ENCODE measurements around the gene PNMA6E.

PNMA6E gene

GRCh38 chrX:153441981-153442380, 40.8 kb upstream of the PNMA6E start:
- Mint-ChIP-seq H3K27ac (no peak overlapping the region), H3K4me3 (no peak overlapping the region), H3K36me3 (no peaks in the 10 kb centered on the region)

DNA sequence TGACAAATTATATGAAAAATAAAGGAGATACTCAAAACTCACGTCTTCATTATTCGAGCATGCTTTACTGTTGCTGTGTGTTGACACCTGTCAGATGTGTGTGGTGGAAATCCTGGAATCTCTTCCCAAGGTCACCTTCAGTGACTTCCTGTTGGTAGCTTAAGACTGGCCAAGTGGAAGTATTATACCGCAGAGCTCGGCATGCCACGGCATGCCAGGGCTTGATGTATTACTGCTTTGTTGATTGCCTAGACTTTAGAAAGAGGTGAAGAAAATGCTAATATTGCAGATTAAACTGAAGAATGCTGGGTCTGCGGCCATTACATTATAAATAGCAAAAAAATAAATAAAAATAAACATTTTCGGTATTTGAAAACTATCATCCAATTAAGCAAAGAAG, 40.1 kb upstream of the PNMA6E start:
- Mint-ChIP-seq H3K9me3 (no peaks in the 10 kb centered on the region), H3K4me1 (no peaks in the 10 kb centered on the region), H3K4me3 (no peak overlapping the region), H3K27ac (no peak overlapping the region), H3K36me3 (no peaks in the 10 kb centered on the region)
- DNase-seq (ENCODE audit: low spot score in 2 of 2) (no peak), ATAC-seq (no peak)

More at GRCh38 chrX:153441981-153442380, 40.8 kb upstream of the PNMA6E start:
- DNase-seq (ENCODE audit: low spot score in 2 of 2), result no peak
- ATAC-seq, result no peak
- H3K9me3 Mint-ChIP-seq, result no peaks in the 10 kb centered on the region
- H3K4me1 Mint-ChIP-seq, result no peaks in the 10 kb centered on the region

GRCh38 chrX:153440556-153441135, 39.5 kb upstream of the PNMA6E start:
- Mint-ChIP-seq H3K36me3 (no peaks in the 10 kb centered on the region), H3K4me1 (no peaks in the 10 kb centered on the region), H3K27ac (no peak overlapping the region), H3K9me3 (no peaks in the 10 kb centered on the region), H3K4me3 (no peak overlapping the region)
- no peak for DNase-seq (ENCODE audit: low spot score in 2 of 2)
- ATAC-seq, result no peak

DNA sequence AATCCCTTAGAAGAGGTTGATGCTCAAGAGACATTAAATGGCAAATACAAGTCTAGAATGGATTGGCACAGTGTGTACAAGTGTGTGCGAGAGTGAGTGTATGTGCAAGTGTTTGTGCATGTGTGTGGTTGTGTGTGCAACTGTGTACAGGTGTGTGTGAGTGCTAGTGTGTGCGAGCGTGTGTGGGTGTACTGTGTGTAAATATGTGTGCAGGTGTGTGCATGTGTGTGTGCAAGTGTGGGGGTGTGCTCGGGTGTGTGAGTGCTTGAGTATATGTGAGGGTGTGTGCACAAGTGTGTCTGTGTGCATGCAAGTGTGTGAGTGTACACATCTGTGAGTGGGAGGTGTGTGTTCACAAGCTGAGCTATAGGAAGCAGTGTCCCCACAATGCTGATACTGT, 38.8 kb upstream of the PNMA6E start:
- no peak for DNase-seq (ENCODE audit: low spot score in 2 of 2)
- Mint-ChIP-seq H3K9me3 (no peaks in the 10 kb centered on the region), H3K27ac (no peak overlapping the region), H3K36me3 (no peaks in the 10 kb centered on the region), H3K4me1 (no peaks in the 10 kb centered on the region), H3K4me3 (no peak overlapping the region)
- ATAC-seq, result no peak

GRCh38 chrX:153438532-153438931, 37.4 kb upstream of the PNMA6E start:
- H3K27ac Mint-ChIP-seq, result no peak overlapping the region
- ATAC-seq (no peak), DNase-seq (ENCODE audit: low spot score in 2 of 2) (no peak)
- H3K4me1 Mint-ChIP-seq, result no peaks in the 10 kb centered on the region
- no peaks in the 10 kb centered on the region for H3K36me3 Mint-ChIP-seq
- no peaks in the 10 kb centered on the region for H3K9me3 Mint-ChIP-seq
- no peak overlapping the region for H3K4me3 Mint-ChIP-seq

- ATAC-seq (no peak), DNase-seq (ENCODE audit: low spot score in 2 of 2) (no peak)
- no peak overlapping the region for H3K4me3 Mint-ChIP-seq
- no peaks in the 10 kb centered on the region for H3K36me3 Mint-ChIP-seq
- no peaks in the 10 kb centered on the region for H3K9me3 Mint-ChIP-seq
- H3K4me1 Mint-ChIP-seq, result no peaks in the 10 kb centered on the region
- no peak overlapping the region for H3K27ac Mint-ChIP-seq
Observed at GRCh38 chrX:153435845-153436244, 34.7 kb upstream of the PNMA6E start.

DNA sequence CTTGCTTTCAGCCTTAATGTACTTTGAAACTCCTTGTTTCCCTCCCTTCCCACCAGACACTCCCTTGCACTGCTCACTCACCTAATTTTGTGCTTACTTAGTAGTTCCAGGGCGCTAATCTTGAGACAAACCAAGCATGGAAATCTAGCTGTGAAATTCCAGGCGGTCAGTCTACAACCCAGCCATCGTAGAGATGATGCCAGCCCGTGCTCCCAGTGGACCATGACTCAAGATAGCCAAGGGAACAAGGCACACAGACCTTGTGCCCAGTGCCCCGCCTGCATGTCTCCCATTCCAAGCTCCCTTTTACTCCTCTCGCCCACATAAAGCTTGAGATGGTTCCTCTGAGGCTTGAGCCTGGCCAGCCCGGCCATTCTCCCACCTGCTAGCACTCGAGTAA, 33.7 kb upstream of the PNMA6E start:
- Mint-ChIP-seq H3K27ac (no peak overlapping the region), H3K4me3 (no peak overlapping the region), H3K9me3 (peaks cover 2% of the 10 kb centered on the region), H3K36me3 (no peaks in the 10 kb centered on the region), H3K4me1 (no peaks in the 10 kb centered on the region)
- DNase-seq (ENCODE audit: low spot score in 2 of 2) (no peak), ATAC-seq (no peak)

DNA sequence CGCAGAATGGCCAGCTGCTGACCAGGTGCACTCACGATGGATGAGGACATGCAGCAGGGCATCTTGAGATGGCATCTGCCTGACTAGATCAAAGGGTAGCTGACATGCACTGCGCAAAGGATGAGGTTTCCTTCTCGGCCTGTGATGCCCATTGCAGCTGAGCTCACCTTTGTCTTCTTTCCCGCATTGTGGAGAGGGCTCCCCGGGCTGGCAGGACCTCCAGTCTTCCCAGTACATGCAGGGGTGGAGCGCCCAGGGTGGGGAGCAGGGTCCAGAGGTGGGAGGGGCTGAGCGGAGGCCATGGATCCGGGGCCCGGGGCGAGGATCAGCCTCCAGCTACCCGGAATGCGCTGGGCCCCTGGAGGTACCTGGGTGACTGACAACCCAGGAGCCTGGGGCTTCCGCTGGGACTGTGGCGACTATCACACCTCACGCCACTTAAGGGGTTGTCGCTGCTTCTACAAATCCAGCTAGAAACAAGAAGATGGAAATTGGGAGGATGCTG, 32.7 kb upstream of the PNMA6E start:
- Mint-ChIP-seq H3K4me1 (no peaks in the 10 kb centered on the region), H3K4me3 (no peak overlapping the region), H3K36me3 (no peaks in the 10 kb centered on the region), H3K27ac (no peak overlapping the region), H3K9me3 (peaks cover 2% of the 10 kb centered on the region)
- ATAC-seq (no peak), DNase-seq (ENCODE audit: low spot score in 2 of 2) (no peak)

GRCh38 chrX:153433161-153433680, 32.1 kb upstream of the PNMA6E start:
- no peak overlapping the region for H3K4me3 Mint-ChIP-seq
- H3K9me3 Mint-ChIP-seq, result peaks cover 2% of the 10 kb centered on the region
- no peak overlapping the region for H3K27ac Mint-ChIP-seq
- DNase-seq (ENCODE audit: low spot score in 2 of 2), result no peak
- H3K4me1 Mint-ChIP-seq, result no peaks in the 10 kb centered on the region
- no peak for ATAC-seq
- no peaks in the 10 kb centered on the region for H3K36me3 Mint-ChIP-seq

DNA sequence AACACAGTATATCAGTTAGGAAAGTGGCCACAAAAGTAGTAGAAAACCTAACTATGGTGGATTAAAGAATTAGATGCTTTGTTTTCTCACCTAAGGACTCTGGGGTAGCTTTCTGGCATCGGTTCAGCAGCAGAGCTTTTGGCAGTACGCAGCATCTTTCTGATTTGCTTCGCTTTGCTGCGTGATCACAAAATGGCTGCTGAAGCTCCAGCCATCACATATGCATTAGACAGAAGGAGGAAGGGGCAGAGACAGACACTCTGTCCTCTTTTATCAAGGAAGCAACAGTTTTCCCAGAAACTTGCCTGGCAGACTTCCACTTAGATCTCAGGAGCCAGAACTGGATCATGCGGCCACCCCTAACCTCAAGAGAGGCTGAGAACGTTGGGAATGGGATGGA, 29.6 kb upstream of the PNMA6E start:
- no peak overlapping the region for H3K4me3 Mint-ChIP-seq

GRCh38 chrX:153426204-153426603, 25.1 kb upstream of the PNMA6E start:
- H3K4me3 Mint-ChIP-seq, result no peak overlapping the region
- DNase-seq (ENCODE audit: low spot score in 2 of 2) (no peak), ATAC-seq (no peak)
- H3K4me1 Mint-ChIP-seq, result no peaks in the 10 kb centered on the region
- H3K9me3 Mint-ChIP-seq, result peaks cover 2% of the 10 kb centered on the region
- no peaks in the 10 kb centered on the region for H3K36me3 Mint-ChIP-seq
- no peak overlapping the region for H3K27ac Mint-ChIP-seq

More for the DNA sequence above, 29.6 kb upstream of the PNMA6E start:
- Mint-ChIP-seq H3K9me3 (peaks cover 2% of the 10 kb centered on the region), H3K27ac (no peak overlapping the region), H3K36me3 (no peaks in the 10 kb centered on the region), H3K4me1 (no peaks in the 10 kb centered on the region)
- DNase-seq (ENCODE audit: low spot score in 2 of 2) (no peak), ATAC-seq (no peak)

DNA sequence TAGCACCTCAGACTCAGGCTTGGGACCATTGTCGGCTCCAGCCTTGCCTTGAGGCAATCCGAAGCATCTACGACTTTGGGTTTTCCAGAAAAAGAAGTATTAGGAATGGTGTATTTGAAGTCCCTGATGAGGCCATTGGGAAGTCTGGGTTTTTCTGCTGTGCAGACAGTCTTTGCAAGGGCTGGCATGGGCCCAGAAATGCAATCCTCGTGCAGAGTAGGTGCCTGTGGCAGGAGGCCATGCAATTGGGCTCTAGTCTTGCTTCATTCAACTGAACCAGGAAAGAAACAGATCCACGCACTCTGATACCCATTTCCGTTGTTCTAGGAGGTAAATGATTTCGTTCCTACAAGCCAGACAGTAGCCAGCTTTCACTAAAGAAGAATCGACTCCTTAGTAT, 22.5 kb upstream of the PNMA6E start:
- ATAC-seq (no peak), DNase-seq (ENCODE audit: low spot score in 2 of 2) (no peak)
- Mint-ChIP-seq H3K27ac (no peak overlapping the region), H3K4me3 (no peak overlapping the region), H3K4me1 (no peaks in the 10 kb centered on the region), H3K36me3 (no peaks in the 10 kb centered on the region), H3K9me3 (no peaks in the 10 kb centered on the region)

DNA sequence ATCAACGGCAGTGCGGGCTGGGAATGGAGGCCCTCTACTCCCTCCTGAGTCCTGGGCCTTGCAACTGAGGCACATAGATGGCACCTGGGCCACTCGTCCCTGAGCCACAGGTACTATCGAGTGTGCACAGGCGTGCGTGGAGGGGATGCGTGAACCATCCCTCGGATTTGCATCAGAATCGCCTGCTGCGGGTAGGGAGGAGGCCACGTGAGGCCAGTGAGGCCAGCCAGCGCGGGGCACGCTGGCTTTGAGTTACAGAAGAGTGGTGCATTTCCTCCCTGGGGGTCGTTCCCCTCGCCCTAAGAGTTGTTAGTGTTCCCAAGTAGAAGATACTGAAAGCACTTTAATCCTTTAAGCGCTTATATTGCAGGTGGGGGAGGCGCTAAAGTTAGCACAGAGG, 20.7 kb upstream of the PNMA6E start:
- ATAC-seq (no peak), DNase-seq (ENCODE audit: low spot score in 2 of 2) (no peak)
- Mint-ChIP-seq H3K4me3 (no peak overlapping the region), H3K4me1 (no peaks in the 10 kb centered on the region), H3K36me3 (no peaks in the 10 kb centered on the region), H3K9me3 (no peaks in the 10 kb centered on the region), H3K27ac (no peak overlapping the region)

GRCh38 chrX:153420851-153421599, 19.9 kb upstream of the PNMA6E start:
- H3K36me3 Mint-ChIP-seq, result no peaks in the 10 kb centered on the region
- DNase-seq (ENCODE audit: low spot score in 2 of 2), result no peak

DNA sequence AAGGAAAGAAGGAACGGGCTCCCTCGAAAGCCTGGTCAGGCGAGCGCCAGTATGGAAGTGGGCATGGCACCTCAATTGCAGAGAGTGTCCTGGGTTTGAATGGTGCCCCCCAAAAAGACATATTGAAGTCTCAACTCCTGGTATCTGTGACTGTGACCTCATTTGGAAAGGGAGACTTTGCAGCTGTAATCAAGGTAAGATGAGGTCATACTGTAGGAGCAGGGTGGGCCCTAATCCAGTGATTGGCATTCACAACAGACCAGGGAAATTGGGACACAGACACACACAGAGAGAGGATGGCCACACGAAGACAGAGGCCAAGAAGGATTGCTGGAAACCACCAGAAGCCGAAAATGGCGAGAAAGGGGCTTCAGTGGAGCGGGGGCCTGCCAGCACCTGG, 16.5 kb upstream of the PNMA6E start:
- DNase-seq (ENCODE audit: low spot score in 2 of 2) (no peak), ATAC-seq (no peak)
- H3K4me3 Mint-ChIP-seq, result no peak overlapping the region
- no peaks in the 10 kb centered on the region for H3K9me3 Mint-ChIP-seq
- no peak overlapping the region for H3K27ac Mint-ChIP-seq
- no peaks in the 10 kb centered on the region for H3K36me3 Mint-ChIP-seq
- no peaks in the 10 kb centered on the region for H3K4me1 Mint-ChIP-seq

More at GRCh38 chrX:153420851-153421599, 19.9 kb upstream of the PNMA6E start:
- no peaks in the 10 kb centered on the region for H3K9me3 Mint-ChIP-seq
- no peak overlapping the region for H3K4me3 Mint-ChIP-seq
- H3K27ac Mint-ChIP-seq, result no peak overlapping the region
- no peak for ATAC-seq
- H3K4me1 Mint-ChIP-seq, result no peaks in the 10 kb centered on the region

- Mint-ChIP-seq H3K4me1 (peaks cover 6% of the 10 kb centered on the region), H3K4me3 (no peak overlapping the region), H3K9me3 (no peaks in the 10 kb centered on the region), H3K36me3 (no peaks in the 10 kb centered on the region), H3K27ac (no peak overlapping the region)
- ATAC-seq (no peak), DNase-seq (ENCODE audit: low spot score in 2 of 2) (no peak)
Observed at GRCh38 chrX:153416781-153417450, 15.8 kb upstream of the PNMA6E start.
